GM13976 (cell line): ENCODE data around the gene ECHDC1.

Experiments used
- DNase-seq: peaks from one replicate; pipeline ENCODE4 v3.0.0; 2012; ENCODE audit warnings: low spot score
- CTCF ChIP-seq: IDR thresholded peaks from 2 replicates; pipeline ENCODE4 v1.5.1; 2012; ENCODE audit warnings: borderline replicate concordance, mild to moderate bottlenecking; ENCODE audit not compliant: insufficient read depth; ENCODE audit errors: extremely low read depth, missing control alignments, control extremely low read depth
- in situ Hi-C: fragments of 300-500 bp; cut with MboI; formaldehyde crosslinking; loops from one replicate; pipeline ENCODE4 v1.12.0; 2022; ENCODE audit warnings: low sequenced_read_pairs, mixed read lengths, inconsistent platforms; ENCODE audit not compliant: unreplicated experiment

Gene ECHDC1

GRCh38 chr6:127273499-127273898 lies 69.9 kb downstream of the ECHDC1 start:
- no peak for DNase-seq
- TF ChIP-seq CTCF = no peak
- in situ Hi-C loops = no loop called here

GRCh38 chr6:127272576-127272975 lies 70.8 kb downstream of the ECHDC1 start:
- DNase-seq = no peak
- in situ Hi-C loops = no loop called here
- TF ChIP-seq CTCF = no peak

- in situ Hi-C loops = no loop called here
- no peak for DNase-seq
- TF ChIP-seq CTCF = no peak
Measured at GRCh38 chr6:127267646-127268625, 75.5 kb downstream of the ECHDC1 start.

- in situ Hi-C loops = no loop called here
- no peak for TF ChIP-seq CTCF
- peak; percentile 80 for DNase-seq
Measured at GRCh38 chr6:127266892-127267645, 76.3 kb downstream of the ECHDC1 start.

GRCh38 chr6:127266178-127266891 lies 77.1 kb downstream of the ECHDC1 start, which contains the start of gene RNF146:
Gene RNF146, plus strand, starts transcription at chr6:127266864. Its CDS starts 13,475 bp downstream, at chr6:127280339.
- in situ Hi-C loops = no loop called here
- TF ChIP-seq CTCF = peak; percentile 70
- DNase-seq = peak; percentile 90

- in situ Hi-C loops = no loop called here
- DNase-seq = no peak
- TF ChIP-seq CTCF = no peak
Measured at GRCh38 chr6:127263481-127263880, 79.9 kb downstream of the ECHDC1 start.
